ENCODE results near the gene CLIC1.
A peak's percentile ranks its signal among the peaks of the same experiment; 100 is the strongest.

The CLIC1 gene

GRCh38 chr6:31768363-31769257, 32.3 kb upstream of the CLIC1 start:
- DNase-seq = no peak

GRCh38 chr6:31767096-31767645, 30.8 kb upstream of the CLIC1 start:
- no peak for DNase-seq

- no peak for DNase-seq
These were observed 29.8 kb upstream of the CLIC1 start for GRCh38 chr6:31765910-31766794.

- no peak for DNase-seq
These were observed 29.2 kb upstream of the CLIC1 start for GRCh38 chr6:31765559-31765909.

- no peak for DNase-seq
These were observed 27.9 kb upstream of the CLIC1 start for GRCh38 chr6:31764198-31764597.

GRCh38 chr6:31763619-31763940, 27.2 kb upstream of the CLIC1 start:
- no peak for DNase-seq

GRCh38 chr6:31762878-31763618, 26.7 kb upstream of the CLIC1 start:
- DNase-seq = no peak

GRCh38 chr6:31762356-31762755, 26.0 kb upstream of the CLIC1 start, which contains the start of gene SAPCD1:
TSS of gene SAPCD1 (plus strand) at chr6:31762656. CDS start at chr6:31763055, 399 bp downstream.
- no peak for DNase-seq

- DNase-seq = no peak
These were observed 25.0 kb upstream of the CLIC1 start for GRCh38 chr6:31761343-31761742.

GRCh38 chr6:31760790-31761189, 24.5 kb upstream of the CLIC1 start:
- DNase-seq = no peak

GRCh38 chr6:31758281-31758680, 22.0 kb upstream of the CLIC1 start:
- DNase-seq = no peak

GRCh38 chr6:31752739-31753319, 16.5 kb upstream of the CLIC1 start:
- no peak for DNase-seq

- DNase-seq = no peak
These were observed 14.2 kb upstream of the CLIC1 start for GRCh38 chr6:31750411-31751022.

GRCh38 chr6:31749301-31750036, 13.1 kb upstream of the CLIC1 start:
- DNase-seq = no peak

GRCh38 chr6:31744422-31744821, 8.1 kb upstream of the CLIC1 start:
- DNase-seq = no peak

GRCh38 chr6:31742894-31743293, 6.6 kb upstream of the CLIC1 start:
- DNase-seq = no peak

- DNase-seq = no peak
These were observed 5.5 kb upstream of the CLIC1 start for GRCh38 chr6:31741815-31742214.

GRCh38 chr6:31740397-31741223, 4.3 kb upstream of the CLIC1 start:
- no peak for DNase-seq

- peak; percentile 94 for DNase-seq
These were observed 3.5 kb upstream of the CLIC1 start, which contains the start of gene MSH5 for GRCh38 chr6:31739639-31740396. TSS of gene MSH5 (plus strand) at chr6:31740005. CDS start at chr6:31740467, 462 bp downstream.

Data from activated gamma-delta T cell treated with Interleukin-2 at 50 U/mL for 16 hours (primary cell).